ENCODE measurements around the gene NCKIPSD. TPM values are rescaled to one million over a fixed set of nuclear protein-coding genes. Genes with fewer than 3 reads are reported as not detected.

NCKIPSD gene
- total RNA-seq, 1 donor from 2014 or later, result 26.3 TPM

- peaks cover 31% of the 10 kb centered on the region for H3K4me1 Mint-ChIP-seq (ENCODE audit: unreplicated experiment)
- H3K27ac Mint-ChIP-seq (ENCODE audit: unreplicated experiment), result no peak overlapping the region
- H3K4me3 Mint-ChIP-seq (ENCODE audit: unreplicated experiment), result no peak overlapping the region
- no peaks in the 10 kb centered on the region for H3K9me3 Mint-ChIP-seq (ENCODE audit: unreplicated experiment)
- TF ChIP-seq CTCF (IDR thresholded peaks at IDR 0.05), result no peak
- no peak for DNase-seq (ENCODE audit: extremely low spot score, unreplicated experiment)
- no peaks in the 10 kb centered on the region for H3K27me3 Mint-ChIP-seq (ENCODE audit: unreplicated experiment)
- H3K36me3 Mint-ChIP-seq (ENCODE audit: unreplicated experiment), result peaks cover 37% of the 10 kb centered on the region
Observed at GRCh38 chr3:48681541-48681880, 4.2 kb downstream of the NCKIPSD start.

DNA sequence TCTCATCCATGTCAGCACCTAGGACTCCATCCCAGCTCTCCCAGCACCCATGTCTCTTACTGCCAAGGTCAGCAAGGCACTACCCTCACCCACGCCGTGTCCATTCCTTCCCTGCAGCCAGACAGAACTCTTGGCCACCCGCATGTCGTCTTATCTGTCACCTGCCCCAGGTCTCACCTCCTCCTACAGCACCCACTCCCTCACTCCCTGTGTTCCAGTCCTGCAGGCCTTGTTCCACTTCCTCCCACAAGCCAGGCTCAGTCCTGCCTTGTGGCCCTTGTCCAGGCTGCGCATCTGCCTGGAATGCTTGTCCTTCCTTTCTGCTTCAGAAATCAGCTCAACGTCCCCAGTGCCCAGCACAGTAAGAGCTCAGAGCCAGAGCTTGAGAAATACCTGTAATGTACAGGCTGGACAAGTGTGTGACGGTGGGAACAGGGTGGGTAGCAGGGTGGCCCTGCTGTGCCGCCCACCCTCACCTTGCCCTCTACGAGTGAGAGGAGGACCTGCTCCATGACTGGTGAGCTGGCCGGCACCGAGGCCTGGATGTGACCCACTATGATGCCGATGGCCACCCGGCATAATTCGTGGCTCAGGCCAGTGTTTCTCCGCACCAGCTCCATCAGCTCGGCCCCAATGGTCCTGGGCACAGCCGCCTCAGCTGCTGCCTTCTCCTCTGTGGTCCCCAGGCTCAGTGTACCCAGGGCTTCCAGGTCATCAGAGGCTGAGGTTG lies 4.7 kb downstream of the NCKIPSD start:
- H3K4me1 Mint-ChIP-seq (ENCODE audit: unreplicated experiment), result peaks cover 27% of the 10 kb centered on the region
- H3K36me3 Mint-ChIP-seq (ENCODE audit: unreplicated experiment), result peaks cover 36% of the 10 kb centered on the region
- no peak overlapping the region for H3K4me3 Mint-ChIP-seq (ENCODE audit: unreplicated experiment)
- TF ChIP-seq CTCF (IDR thresholded peaks at IDR 0.05), result no peak
- no peaks in the 10 kb centered on the region for H3K27me3 Mint-ChIP-seq (ENCODE audit: unreplicated experiment)
- DNase-seq (ENCODE audit: extremely low spot score, unreplicated experiment), result no peak
- no peak overlapping the region for H3K27ac Mint-ChIP-seq (ENCODE audit: unreplicated experiment)
- H3K9me3 Mint-ChIP-seq (ENCODE audit: unreplicated experiment), result no peaks in the 10 kb centered on the region

- peaks cover 36% of the 10 kb centered on the region for H3K36me3 Mint-ChIP-seq (ENCODE audit: unreplicated experiment)
- H3K9me3 Mint-ChIP-seq (ENCODE audit: unreplicated experiment), result no peaks in the 10 kb centered on the region
Observed at GRCh38 chr3:48679411-48680391, 6.0 kb downstream of the NCKIPSD start.

DNA sequence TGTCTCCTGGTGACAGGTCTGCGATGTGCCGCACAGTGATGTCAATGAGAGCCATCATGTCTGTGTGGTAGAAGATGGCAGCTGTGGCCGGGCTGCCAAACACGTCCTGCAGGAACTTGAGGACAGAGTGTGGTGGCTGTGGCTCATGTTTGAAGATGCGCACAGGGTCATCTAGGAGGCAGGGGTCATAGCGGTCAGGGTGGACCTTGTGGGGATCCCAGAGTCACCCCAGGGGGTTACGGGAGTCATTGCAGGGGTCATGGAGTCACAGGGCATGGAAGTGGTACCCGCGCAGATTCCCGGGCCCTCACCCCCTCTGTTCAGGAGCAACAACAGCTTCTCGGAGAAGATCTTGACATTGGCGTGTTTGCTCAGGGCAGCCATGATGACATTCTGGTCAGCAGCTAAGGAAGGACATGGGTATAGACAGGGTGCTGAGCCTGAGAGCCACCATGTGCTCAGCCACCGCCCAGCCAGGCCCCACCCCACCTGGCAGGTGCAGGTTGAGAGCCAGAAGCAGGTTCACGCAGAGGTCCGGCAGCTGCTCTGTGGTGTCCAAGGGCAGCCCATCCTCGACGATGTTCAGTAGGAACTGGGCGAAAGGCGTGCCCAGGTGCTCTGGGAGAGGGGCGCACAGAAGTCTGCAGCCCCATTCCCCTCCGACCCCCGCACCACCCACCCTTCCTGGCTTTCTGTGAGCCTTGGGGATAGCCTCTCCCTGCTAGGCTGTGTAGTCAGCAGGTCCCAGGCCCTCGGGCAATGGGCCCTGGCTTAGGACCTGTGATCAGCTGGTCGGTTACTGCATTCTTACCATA lies 6.9 kb downstream of the NCKIPSD start:
- Mint-ChIP-seq H3K9me3 (ENCODE audit: unreplicated experiment) (no peaks in the 10 kb centered on the region), H3K27ac (ENCODE audit: unreplicated experiment) (no peak overlapping the region), H3K4me1 (ENCODE audit: unreplicated experiment) (peaks cover 11% of the 10 kb centered on the region), H3K27me3 (ENCODE audit: unreplicated experiment) (no peaks in the 10 kb centered on the region), H3K36me3 (ENCODE audit: unreplicated experiment) (peaks cover 36% of the 10 kb centered on the region), H3K4me3 (ENCODE audit: unreplicated experiment) (no peak overlapping the region)
- no peak for DNase-seq (ENCODE audit: extremely low spot score, unreplicated experiment)
- no peak for TF ChIP-seq CTCF (IDR thresholded peaks at IDR 0.05)

More at GRCh38 chr3:48679411-48680391, 6.0 kb downstream of the NCKIPSD start:
- no peak for TF ChIP-seq CTCF (IDR thresholded peaks at IDR 0.05)
- H3K4me3 Mint-ChIP-seq (ENCODE audit: unreplicated experiment), result no peak overlapping the region
- no peaks in the 10 kb centered on the region for H3K27me3 Mint-ChIP-seq (ENCODE audit: unreplicated experiment)
- no peak for DNase-seq (ENCODE audit: extremely low spot score, unreplicated experiment)
- no peak overlapping the region for H3K27ac Mint-ChIP-seq (ENCODE audit: unreplicated experiment)
- peaks cover 20% of the 10 kb centered on the region for H3K4me1 Mint-ChIP-seq (ENCODE audit: unreplicated experiment)

Measured in osteocyte (in vitro differentiated cells).